Gastrocnemius medialis (tissue), 4 donors: ENCODE measurements around the gene PRL. TPM values are rescaled to one million over a fixed set of nuclear protein-coding genes. Genes with fewer than 3 reads are reported as not detected.

Experiments used
- ATAC-seq, 2 donors: fragments of 150-250 bp; one replicate each; pipeline ENCODE4 v1.9.1; 2016
- DNase-seq, 2 donors: peaks; one replicate each; pipeline ENCODE4 v3.0.0-alpha.2; 2019
- H3K27ac ChIP-seq, 4 donors: fragments of 200-600 bp; sonication (generic); 1 replicate in 1 of 4; 2 replicates in 3 of 4; pipeline ENCODE4 v1.5.1; 2016 to 2018; ENCODE audit warnings: mild to moderate bottlenecking in 2 of 4, moderate library complexity in 1 of 4
- H3K27me3 ChIP-seq, 3 donors: fragments of 200-600 bp; sonication (generic) in 2 of 3; 1 replicate in 1 of 3; 2 replicates in 2 of 3; pipeline versions ENCODE4 v1.5.1 to v1.6.0; 2016 to 2019; ENCODE audit warnings: mild to moderate bottlenecking in 1 of 3, moderate library complexity in 1 of 3
- H3K36me3 ChIP-seq, 2 donors: fragments of 200-600 bp; sonication (generic) in 1 of 2; one replicate each; pipeline ENCODE4 v1.5.1; 2017 to 2018
- H3K4me1 ChIP-seq, 2 donors: fragments of 200-600 bp; sonication (generic) in 1 of 2; one replicate each; pipeline ENCODE4 v1.5.1; 2016 to 2017; ENCODE audit warnings: mild to moderate bottlenecking in 2 of 2
- H3K4me3 ChIP-seq, 4 donors: fragments of 200-600 bp; sonication (generic) in 3 of 4; 1 replicate in 1 of 4; 2 replicates in 3 of 4; pipeline ENCODE4 v1.5.1; 2016 to 2019; ENCODE audit warnings: mild to moderate bottlenecking in 2 of 4
- H3K9me3 ChIP-seq, 3 donors: fragments of 200-600 bp; sonication (generic) in 2 of 3; 1 replicate in 1 of 3; 2 replicates in 2 of 3; pipeline ENCODE4 v1.5.1; 2016 to 2019
- CTCF ChIP-seq, 5 experiments: fragments of 450-650 bp in 3 of 5; fragments of 200-600 bp in 2 of 5; sonication (generic) in 2 of 5; IDR thresholded peaks in 4 of 5; conservative IDR thresholded peaks in 1 of 5; 1 replicate in 4 of 5; 2 replicates in 1 of 5; pipeline ENCODE4 v1.5.1; 2016 to 2019; ENCODE audit warnings: antibody characterized with exemption in 5 of 5, mild to moderate bottlenecking in 3 of 5, moderate library complexity in 3 of 5
- POLR2A ChIP-seq, 2 donors: fragments of 450-650 bp; IDR thresholded peaks; one replicate each; pipeline ENCODE4 v1.6.1; 2017; ENCODE audit warnings: antibody characterized with exemption in 2 of 2, mild to moderate bottlenecking in 2 of 2, moderate library complexity in 2 of 2
- in situ Hi-C, 4 donors: fragments of 200-750 bp; cut with MboI; loops; one replicate each; pipeline versions ENCODE4 v1.15.0 to v1.8.0; 2017; ENCODE audit warnings: low sequenced_read_pairs in 4 of 4
- intact Hi-C: fragments of 100-400 bp; cut with DNase I; formaldehyde crosslinking; loops from one replicate; pipeline ENCODE4 v1.15.1; 2023; ENCODE audit warnings: low total_unique reads
- total RNA-seq, 4 donors: library from RNA; depleted of rRNA; stranded (reverse); fragments of >200 nt; gene quantifications; one replicate each; pipeline versions ENCODE4 v1.1.0 to v1.2.3, GENCODE V29; 2016

Gene PRL
- total RNA-seq, 4 donors from 2014 or later = not detected

DNA sequence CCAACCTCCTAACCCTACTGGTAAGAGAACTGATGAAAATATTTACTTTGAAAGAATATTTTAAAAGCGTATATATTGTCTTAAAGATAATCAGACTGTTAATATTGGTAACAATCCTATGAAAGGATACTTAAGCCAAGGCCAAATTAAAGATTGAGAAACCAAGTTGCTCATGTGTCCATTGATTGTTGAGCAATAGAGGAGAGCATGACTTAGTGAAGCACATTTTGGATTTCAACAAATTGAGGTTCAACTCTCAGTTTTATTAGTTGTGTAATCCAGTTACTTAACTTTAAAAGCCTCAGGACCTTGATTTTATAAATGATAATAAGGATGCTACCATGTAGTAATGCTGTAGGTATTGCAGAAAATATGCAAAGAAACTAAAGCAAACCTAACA is 56.8 kb downstream of the PRL start:
- H3K36me3 ChIP-seq = no peaks in the 10 kb centered on the region
- H3K4me1 ChIP-seq = no peaks in the 10 kb centered on the region
- intact Hi-C loops = no loop called here
- TF ChIP-seq POLR2A (IDR thresholded peaks at IDR 0.05) (no peak), CTCF (IDR thresholded peaks at IDR 0.05 in 4 of 5, conservative IDR thresholded peaks at IDR 0.05 in 1 of 5) (no peak)
- in situ Hi-C loops = no loop called here
- no peak overlapping the region for H3K4me3 ChIP-seq
- H3K9me3 ChIP-seq = no peaks in the 10 kb centered on the region
- H3K27ac ChIP-seq = no peak overlapping the region
- ATAC-seq (no peak), DNase-seq (no peak)
- no peaks in the 10 kb centered on the region for H3K27me3 ChIP-seq

GRCh38 chr6:22239261-22239921 is 57.4 kb downstream of the PRL start:
- no peak for ATAC-seq
- Histone ChIP-seq H3K36me3 (no peaks in the 10 kb centered on the region), H3K4me1 (no peaks in the 10 kb centered on the region), H3K4me3 (no peak overlapping the region), H3K9me3 (no peaks in the 10 kb centered on the region), H3K27me3 (no peaks in the 10 kb centered on the region), H3K27ac (no peak overlapping the region)
- in situ Hi-C loops = no loop called here
- DNase-seq = no peak
- intact Hi-C loops = no loop called here
- no peak for TF ChIP-seq POLR2A (IDR thresholded peaks at IDR 0.05)
- no peak for TF ChIP-seq CTCF (IDR thresholded peaks at IDR 0.05 in 4 of 5, conservative IDR thresholded peaks at IDR 0.05 in 1 of 5)

DNA sequence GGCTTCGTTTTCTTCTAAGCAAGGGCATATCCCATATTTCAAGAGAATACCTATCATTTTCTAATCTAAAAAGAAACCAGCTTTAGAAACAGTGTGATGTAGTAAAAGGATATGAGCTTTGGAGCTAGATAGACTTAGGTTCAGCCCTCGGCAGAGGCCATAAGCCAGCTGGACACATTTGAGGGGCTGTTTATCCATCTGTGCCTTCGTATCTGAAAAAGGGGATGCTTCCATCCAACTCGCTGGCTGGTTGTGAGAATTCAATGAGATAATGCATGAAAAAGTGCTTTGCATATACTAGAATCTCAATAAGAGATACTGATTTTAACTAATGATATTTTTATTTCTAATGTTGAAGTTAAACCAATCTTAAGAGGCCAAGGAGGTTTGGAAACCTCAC is 58.0 kb downstream of the PRL start:
- intact Hi-C loops (no loop called here), in situ Hi-C loops (no loop called here)
- TF ChIP-seq CTCF (IDR thresholded peaks at IDR 0.05 in 4 of 5, conservative IDR thresholded peaks at IDR 0.05 in 1 of 5) (no peak), POLR2A (IDR thresholded peaks at IDR 0.05) (no peak)
- H3K27ac ChIP-seq = no peak overlapping the region
- H3K36me3 ChIP-seq = no peaks in the 10 kb centered on the region
- ATAC-seq (no peak), DNase-seq (no peak)
- no peaks in the 10 kb centered on the region for H3K27me3 ChIP-seq
- H3K4me3 ChIP-seq = no peak overlapping the region
- no peaks in the 10 kb centered on the region for H3K9me3 ChIP-seq
- no peaks in the 10 kb centered on the region for H3K4me1 ChIP-seq

GRCh38 chr6:22237526-22237925 is 59.3 kb downstream of the PRL start:
- DNase-seq (no peak), ATAC-seq (no peak)
- intact Hi-C loops = no loop called here
- Histone ChIP-seq H3K9me3 (no peaks in the 10 kb centered on the region), H3K27me3 (no peaks in the 10 kb centered on the region), H3K4me1 (no peaks in the 10 kb centered on the region), H3K27ac (no peak overlapping the region), H3K36me3 (no peaks in the 10 kb centered on the region), H3K4me3 (no peak overlapping the region)
- TF ChIP-seq POLR2A (IDR thresholded peaks at IDR 0.05) = no peak
- TF ChIP-seq CTCF (IDR thresholded peaks at IDR 0.05 in 4 of 5, conservative IDR thresholded peaks at IDR 0.05 in 1 of 5) = no peak
- in situ Hi-C loops = no loop called here
